HS-5 (cell line): Measurements from ENCODE around the gene THOC6.
"Not testable (repeated sequence)": the region's sequence is repeated elsewhere in the genome, so short reads cannot be mapped to it uniquely, and the experiment has no call there.

Source experiments
- DNase-seq: peaks from one replicate; pipeline ENCODE4 v3.0.0-alpha.2; 2012; ENCODE audit warnings: low read depth

THOC6 gene

DNA sequence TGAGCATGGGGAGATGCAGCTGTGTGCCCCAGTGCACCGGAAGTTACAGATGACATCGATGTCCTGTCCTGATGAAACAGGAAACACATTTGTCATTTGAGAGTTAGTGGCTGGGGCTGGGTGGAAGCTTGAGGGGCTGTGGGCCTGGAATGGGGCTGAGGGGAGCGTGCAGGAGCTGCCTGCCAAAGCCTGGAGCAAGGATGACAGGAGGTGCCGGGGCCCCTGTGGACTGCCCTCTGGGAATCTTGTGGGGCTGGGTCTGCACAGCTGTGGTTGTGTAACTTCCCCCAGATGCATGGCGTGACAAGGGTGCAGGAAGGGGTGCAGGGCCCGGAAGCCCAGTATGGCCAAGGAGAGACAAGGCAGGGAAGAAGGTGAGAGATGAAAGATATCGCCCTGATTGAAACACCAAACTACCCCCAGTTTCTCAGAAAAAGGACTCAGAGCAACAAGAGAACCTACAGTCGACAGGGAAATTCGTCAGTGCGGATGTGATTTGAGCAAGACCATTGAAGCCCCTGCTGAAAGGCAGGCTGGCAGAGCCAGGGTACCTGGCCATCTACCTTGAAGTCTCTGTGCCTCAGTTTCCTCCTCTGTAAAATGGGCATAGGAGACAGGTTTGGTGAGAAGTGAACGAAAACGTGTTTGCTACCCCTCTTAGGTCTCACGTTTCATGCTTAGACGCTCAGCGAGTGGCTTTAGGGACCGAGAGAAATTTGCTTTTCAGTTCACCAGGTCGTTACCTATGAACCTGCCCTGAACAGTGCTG is 31.3 kb downstream of the THOC6 start:
- DNase-seq, result no peak

DNA sequence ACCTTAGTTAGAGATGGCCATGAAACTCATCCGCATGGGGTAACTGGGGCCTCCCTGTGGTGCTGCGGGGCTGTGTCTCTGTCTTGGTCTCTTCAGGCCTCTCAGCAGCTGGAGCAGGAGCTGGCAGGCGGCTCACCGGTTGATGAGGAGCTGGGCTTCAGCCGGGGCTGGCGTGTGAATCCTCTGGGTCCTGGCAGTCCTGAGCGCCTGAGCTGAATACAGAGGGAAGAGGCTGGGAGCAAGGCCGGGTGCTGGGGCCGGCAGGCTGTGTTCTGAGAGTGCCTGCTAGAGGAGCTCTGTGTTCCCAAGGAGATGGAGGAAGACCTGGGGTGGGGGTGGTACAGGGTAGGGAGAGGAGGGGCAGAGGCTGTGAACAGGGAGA is 31.9 kb downstream of the THOC6 start:
- not testable (repeated sequence) for DNase-seq

DNA sequence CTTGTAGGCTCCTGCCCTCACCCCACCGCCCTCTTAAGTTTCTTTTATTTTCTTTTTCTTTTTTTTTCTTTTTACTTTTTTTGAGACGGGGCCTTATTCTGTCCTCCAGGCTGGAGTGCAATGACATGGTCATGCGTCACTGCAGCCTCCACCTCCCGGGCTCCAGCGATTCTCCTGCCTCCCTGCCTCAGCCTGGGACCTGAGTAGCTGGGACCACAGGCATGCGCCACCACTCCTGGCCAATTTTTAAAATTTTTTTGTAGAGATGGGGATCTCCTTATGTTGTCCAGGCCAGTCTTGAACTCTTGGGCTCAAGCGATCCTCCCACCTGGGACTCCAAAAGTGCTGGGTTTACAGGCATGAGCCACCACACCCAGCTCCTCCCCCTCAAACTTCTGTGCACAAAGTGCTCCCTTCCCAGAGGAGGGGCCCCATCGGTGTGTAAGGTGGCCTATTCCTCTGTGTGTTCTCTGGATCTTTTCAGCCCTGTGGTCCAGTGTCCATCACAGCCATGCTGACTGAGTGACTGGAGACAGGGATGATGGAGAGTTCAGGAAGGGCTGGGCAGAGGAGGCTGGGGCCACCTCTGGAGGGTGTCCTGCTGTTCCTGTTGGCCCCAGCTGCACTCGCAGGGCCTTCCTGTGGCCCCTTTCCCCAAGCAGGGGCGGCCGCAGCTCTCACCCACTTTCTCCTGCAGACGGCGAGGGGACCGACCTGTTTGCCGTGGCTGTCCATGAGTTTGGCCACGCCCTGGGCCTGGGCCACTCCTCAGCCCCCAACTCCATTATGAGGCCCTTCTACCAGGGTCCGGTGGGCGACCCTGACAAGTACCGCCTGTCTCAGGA is 32.7 kb downstream of the THOC6 start:
- DNase-seq, result no peak

DNA sequence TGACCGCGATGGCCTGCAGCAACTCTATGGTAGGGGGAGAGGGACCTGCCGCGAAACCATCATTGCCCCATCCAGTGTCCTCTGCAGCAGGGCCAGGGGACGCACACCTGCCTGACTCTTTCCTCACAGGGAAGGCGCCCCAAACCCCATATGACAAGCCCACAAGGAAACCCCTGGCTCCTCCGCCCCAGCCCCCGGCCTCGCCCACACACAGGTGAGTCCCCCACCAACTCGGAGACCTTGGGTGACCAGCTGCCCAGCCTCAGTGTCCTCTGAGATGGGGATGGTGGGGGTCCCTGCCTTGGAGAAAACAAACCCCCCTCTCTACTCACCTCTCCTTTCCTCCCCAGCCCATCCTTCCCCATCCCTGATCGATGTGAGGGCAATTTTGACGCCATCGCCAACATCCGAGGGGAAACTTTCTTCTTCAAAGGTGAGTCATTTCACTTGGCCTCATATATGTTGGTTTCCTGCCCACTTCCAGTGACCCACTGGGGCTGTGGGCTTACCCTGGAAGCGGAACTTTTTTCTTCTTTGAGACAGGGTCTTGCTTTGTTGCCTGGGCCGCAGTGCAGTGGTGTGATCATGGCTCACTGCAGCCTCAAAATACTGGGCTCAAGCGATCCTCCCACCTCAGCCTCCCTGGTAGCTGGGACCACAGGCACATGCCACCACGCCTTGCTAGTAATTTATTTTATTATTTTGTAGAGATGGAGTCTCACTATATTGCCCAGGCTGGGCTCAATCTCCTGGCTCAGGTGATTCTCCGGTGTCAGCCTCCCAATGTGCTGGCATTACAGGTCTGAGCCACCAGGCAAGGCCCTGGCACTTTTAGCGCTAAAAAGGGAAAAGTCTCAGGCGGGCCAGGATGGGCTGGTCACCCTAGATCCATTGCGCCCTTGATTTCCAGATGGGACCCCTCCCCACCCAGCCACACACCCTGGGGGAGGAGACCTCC is 33.6 kb downstream of the THOC6 start:
- DNase-seq, result no peak

DNA sequence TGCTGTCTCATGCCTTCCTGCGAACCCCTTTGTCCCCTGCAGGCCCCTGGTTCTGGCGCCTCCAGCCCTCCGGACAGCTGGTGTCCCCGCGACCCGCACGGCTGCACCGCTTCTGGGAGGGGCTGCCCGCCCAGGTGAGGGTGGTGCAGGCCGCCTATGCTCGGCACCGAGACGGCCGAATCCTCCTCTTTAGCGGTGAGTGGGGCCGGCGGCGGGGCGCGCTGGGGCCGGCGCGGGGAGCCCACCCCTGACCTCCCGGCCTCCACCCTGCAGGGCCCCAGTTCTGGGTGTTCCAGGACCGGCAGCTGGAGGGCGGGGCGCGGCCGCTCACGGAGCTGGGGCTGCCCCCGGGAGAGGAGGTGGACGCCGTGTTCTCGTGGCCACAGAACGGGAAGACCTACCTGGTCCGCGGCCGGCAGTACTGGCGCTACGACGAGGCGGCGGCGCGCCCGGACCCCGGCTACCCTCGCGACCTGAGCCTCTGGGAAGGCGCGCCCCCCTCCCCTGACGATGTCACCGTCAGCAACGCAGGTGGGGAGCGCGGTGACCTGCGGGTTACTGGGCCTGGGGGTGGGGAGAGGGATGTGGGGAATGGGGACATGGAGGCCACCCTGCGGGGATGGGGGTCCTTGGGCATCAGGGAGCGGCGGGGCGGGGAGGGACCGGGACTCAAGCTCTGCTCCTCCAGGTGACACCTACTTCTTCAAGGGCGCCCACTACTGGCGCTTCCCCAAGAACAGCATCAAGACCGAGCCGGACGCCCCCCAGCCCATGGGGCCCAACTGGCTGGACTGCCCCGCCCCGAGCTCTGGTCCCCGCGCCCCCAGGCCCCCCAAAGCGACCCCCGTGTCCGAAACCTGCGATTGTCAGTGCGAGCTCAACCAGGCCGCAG is 34.5 kb downstream of the THOC6 start:
- DNase-seq, result no peak

DNA sequence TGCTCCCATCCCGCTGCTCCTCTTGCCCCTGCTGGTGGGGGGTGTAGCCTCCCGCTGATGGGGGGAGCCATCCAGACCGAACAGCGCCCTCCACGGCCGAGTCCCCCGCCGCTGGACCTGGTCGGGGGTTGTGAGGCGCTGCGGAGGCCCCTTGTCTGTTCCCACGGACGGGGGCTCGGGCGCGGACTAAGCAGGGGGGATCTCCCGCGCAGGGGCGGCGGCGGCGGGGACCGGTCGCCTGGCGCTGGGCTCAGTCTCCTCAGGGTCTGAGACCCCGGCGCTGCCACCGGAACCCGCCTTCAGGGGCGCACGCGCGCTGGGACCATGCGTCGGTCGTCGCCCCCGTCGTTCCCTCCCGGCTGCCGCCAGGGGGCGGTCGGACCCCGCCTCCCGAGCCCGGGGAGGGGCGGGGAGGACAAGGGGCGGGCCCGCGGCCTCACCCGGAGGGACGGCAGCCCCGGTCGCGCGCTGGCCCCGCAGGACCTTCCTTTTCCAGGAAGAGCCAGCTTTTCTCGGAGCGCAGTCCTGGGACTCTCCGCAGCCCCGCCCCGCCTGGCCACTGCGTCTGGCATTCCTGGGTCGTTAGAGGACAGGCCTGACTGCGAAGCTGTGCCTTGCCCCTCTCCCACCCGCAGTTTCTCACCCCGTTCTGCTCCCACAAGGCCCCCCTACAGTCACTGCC is 35.3 kb downstream of the THOC6 start:
- DNase-seq, result peak; percentile 46

DNA sequence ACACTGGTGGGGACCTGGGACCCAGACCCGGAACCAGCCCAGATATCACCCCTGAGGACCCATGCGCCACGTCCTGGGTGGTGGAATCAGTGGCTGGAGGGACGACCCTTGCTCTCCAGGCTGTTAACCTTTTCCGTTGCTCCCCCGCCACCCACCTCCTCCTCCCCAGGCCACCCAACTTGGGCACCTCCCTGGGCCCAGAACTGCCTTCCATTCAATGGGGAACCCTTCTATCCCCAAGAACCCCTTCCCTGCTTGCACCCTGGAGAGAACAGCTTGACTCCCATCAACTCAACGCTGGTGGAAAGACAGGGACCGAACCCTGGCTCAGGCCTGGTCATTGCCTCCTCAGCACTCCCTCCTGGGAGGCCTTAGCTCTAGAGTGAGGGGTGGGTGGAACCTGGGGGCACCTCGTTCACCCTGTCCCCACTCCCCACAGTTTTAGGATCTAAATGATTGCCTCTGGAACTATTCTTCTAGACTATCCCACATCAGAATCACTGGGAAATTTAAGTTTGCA is 35.9 kb downstream of the THOC6 start:
- no peak for DNase-seq

DNA sequence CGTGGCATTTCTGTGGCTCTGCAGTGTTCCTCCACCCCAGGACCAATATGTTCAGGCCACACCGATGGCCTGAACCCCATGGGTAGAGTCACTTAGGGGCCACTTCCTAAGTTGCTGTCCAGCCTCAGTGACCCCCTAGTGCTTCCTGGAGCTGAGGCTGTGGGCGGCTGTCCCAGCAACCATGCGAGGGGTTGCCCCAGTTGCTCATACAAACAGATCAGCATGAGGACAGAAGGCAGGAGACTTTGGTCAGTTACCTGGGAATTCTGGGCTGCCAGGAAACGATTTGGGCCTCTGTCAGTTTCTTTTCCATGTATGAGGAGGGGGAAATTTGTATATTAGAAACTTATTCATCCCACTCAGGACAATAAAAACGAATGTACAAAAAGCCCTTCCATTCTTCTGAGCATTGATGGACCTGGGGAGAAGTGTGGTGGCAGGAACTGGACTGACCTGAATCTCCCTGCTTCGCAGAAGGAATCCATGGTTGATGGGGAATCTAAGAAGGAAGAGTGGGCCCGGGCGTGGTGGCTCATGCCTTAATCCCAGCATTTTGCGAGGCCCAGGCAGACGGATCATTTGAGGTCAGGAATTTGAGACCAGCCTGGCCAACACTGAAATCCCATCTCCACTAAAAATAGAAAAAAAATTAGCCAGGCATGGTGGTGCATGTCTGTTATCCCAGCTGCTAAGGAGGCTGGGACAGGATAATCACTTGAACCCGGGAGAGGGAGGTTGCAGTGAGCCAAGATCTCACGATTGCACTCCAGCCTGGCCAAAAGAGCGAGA is 36.7 kb downstream of the THOC6 start:
- DNase-seq, result no peak

DNA sequence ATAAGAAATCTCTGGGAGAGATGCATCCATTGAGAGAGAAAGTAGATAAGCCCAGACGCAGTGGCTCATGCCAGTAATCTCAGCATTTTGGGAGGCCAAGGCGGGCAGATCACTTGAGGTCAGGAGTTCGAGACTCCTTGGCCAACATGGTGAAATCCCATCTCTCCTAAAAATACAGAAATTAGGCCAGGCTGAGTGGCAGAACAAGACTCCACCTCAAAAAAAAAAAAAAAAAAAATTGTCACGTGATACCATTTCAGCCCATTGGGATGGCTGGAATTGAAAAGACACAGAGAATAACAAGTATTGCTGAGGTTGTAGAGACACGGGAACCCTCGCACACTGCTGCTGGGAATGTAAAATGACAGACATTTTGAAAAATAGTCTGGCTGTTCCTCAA is 38.7 kb downstream of the THOC6 start:
- DNase-seq, result no peak

DNA sequence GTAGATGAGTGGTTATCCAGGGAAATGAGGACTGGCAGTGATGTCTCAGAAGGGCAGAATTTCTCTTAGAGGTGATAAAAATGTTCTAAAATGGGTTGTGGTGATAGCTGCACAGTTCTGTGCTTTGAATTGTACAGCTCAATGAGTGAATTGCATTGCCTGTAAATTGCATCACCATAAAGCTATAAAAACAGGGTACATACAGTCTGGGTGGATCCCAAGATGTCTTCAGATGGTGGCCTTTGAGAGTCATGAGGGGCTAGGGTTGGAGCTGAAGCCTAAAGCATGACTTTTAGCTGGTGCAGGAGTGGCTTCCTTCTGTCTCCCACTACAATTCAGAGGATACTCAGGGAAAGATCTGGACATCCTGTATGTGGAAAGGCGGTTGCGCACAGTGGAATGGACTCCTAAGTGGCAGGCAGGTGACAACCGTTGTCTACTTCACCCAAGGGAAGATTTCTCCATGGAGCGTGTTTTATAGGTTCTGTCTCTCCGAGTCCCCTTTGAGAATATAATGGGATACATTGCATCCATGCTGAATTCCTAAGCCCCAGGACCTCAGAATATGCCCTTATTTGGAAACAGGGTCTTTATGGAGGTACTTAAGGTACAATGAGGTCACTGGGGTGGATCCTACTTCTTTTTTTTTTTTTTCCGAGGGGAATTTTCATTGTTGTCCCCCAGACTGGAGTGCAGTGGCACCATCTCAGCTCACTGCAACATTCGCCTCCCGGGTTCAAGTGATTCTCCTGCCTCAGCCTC is 40.0 kb downstream of the THOC6 start:
- DNase-seq, result no peak

DNA sequence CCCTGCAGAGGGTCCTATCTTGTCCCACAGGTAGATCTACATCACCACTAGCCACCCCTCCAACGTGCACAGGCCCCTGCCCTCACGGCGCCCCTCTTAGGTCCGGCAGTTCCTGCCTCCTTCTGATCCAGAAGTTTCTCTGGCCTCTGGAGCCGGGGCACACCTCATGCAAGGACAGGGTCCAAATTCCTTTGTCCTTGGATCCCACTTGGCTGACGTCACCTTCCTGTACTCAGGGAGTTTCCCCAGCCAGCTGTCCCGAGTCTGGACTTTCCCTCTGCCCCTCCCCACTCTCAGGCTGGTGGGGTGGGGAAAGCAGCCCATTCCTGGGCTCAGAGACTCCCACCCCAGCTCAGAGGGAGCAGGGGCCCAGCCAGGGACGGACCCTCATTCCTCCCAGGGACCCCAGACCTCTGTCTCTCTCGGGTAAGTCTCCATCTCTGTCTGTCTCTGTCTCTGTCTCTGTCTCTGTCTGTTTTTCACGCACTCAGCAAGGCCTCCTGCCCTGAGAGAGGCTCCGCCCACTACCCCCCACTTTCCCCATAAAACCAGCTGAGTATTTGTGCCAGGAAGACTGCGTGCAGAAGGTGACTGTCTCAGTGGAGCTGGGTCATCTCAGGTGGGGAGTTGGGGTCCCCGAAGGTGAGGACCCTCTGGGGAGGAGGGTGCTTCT is 41.4 kb downstream of the THOC6 start, which contains the start of gene IL32:
Gene IL32 (plus strand): TSS at position 572 of the 673 bp plus-strand sequence. CDS start 172 bp downstream, outside the sequence.
- DNase-seq, result peak; percentile 59

DNA sequence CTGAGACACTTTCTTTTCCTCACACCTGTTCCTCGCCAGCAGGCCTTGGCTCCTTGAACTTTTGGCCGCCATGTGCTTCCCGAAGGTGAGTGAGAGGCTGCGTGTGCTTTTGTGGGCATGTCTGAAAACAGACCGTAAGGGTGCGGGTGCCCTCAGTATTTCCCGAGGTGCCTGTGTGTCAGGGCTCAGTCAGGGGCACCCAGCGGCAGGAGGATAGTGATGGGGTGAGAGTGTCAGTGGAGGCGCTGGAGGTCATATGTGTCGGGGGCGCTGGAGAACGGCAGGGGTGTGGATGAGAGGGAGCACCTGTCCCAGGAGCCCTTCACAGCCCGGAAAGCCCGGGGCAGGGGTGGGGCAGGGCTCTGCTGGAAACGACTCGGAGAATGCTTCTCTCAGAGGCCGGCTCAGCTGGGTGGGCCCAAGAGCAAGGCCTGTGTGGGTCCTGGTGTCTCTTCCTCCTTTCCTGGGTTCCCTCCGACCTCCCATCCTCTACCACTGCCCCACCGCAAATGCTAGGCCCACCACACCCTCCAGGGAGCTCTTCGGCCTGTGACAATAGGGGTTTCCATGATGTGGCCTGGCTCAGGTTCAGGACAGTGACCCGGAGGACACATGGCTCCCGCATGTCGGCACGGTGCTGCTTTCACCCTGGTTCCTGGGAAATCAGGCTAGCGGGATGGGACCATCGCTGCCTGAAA is 42.1 kb downstream of the THOC6 start:
- no peak for DNase-seq

DNA sequence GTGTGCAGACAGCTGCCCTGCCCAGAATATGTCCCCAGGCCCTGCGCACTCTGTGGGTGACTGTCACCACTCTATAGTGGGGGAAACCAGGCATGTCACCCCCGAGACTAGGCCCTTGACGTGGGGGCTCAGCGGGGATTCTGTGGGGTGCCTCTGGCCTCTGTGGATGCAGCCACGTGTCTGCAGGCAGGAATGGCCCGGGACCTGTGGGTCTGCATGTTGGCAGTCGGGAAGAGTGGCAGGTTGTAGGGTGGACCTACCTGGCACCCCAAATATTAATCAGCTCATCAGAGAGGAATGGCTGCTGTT is 42.6 kb downstream of the THOC6 start:
- no peak for DNase-seq

DNA sequence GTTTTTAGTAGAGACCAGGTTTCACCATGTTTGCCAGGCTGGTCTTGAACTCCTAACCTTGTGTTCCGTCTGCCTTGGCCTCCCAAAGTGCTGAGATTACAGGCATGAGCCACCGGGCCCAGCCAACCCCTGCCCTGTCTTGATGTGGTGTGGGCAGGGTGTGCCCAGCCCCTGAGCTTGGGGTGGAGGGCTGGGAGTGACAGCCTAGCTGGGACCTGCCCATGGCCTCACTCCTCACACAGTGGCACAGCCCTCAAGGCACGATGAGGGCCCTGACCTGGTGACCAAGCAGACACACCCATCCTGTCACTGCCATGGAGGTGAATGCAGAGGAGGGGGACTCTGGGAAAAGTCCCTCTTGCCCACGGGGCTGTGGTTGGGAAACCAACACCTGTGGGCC is 44.7 kb downstream of the THOC6 start:
- DNase-seq, result no peak

DNA sequence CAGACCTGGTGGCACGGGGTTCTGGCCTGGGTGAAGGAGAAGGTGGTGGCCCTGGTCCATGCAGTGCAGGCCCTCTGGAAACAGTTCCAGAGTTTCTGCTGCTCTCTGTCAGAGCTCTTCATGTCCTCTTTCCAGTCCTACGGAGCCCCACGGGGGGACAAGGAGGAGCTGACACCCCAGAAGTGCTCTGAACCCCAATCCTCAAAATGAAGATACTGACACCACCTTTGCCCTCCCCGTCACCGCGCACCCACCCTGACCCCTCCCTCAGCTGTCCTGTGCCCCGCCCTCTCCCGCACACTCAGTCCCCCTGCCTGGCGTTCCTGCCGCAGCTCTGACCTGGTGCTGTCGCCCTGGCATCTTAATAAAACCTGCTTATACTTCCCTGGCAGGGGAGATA is 45.3 kb downstream of the THOC6 start:
- DNase-seq, result not testable (repeated sequence)

DNA sequence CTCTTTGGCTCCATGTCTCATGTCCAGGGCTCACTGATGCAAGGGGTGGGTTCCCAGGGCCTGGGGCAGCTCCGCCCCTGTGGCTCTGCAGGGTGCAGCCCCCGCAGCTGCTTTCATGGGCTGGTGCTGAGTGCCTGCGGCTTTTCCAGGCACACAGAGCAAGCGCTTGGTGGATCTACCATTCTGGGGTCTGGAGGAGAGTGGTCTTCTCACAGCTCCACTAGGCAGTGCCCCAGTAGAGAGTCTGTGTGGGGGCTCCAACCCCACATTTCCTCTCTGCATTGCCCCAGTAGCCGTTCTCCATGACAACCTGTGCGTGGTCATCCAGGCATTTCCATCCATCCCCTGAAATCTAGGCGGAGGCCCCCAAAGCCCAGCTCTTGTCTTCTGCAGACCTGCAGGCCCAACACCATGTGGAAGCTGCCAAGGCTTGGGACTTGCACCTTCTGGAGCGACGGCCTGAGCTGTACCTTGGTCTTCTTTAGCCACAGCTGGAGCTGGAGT is 46.8 kb downstream of the THOC6 start:
- DNase-seq, result no peak

DNA sequence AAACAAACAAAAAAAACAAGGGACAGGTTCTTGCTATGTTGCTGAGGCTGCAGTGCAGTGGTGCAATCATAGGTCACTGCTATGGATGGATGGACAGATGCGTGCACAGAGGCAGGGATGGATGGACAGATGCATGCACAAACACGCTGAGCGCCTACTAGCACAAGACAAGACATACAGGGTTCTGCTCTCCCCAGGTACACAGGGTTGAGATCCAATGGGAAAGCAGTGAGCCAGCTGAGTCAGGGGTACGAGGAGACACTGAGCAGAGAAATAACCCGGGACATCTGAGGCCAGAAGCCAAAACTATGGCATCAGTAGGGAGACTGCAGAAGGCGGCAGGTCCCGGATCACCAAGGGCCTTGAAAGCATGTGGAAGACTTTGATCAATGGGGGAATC is 47.8 kb downstream of the THOC6 start:
- no peak for DNase-seq
